OCI-LY3 (cell line): ENCODE results near the gene VPS13D.

Source experiments
- CTCF ChIP-seq: fragments of 200-600, 300-600 bp; sonication (generic); IDR thresholded peaks from 2 replicates; pipeline ENCODE4 v1.5.1; 2014; ENCODE audit warnings: antibody characterized with exemption, low read length, low read depth
- EZH2phosphoT487 ChIP-seq: fragments of 200-600 bp; shearing (Covaris generic); IDR thresholded peaks from 2 replicates; pipeline ENCODE4 v1.6.1; 2018; ENCODE audit warnings: antibody characterized with exemption, mixed run types, low read depth

GRCh38 chr1:12184008-12184681 lies 45.7 kb upstream of the VPS13D start:
- TF ChIP-seq EZH2phosphoT487 (no peak), CTCF (no peak)
